ENCODE measurements around the gene RHAG.
"Not testable (repeated sequence)": the region's sequence is repeated elsewhere in the genome, so short reads cannot be mapped to it uniquely, and the experiment has no call there.

DNA sequence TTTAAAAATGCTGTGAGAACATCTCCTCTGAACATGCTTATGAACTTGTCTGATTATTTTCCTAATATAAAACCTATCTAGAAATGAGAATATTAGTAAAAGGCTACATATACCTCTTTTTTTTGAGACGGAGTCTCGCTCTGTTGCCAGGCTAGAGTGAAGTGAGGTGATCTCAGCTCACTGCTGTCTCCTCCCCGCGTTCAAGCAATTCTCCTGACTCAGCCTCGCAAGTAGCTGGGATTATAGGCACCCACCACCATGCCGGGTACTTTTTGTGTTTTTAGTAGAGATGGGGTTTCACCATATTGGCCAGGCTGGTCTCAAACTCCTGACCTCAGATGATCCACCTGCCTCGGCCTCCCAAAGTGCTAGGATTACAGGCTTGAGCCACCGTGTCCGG is 28.4 kb downstream of the RHAG start:
- TF ChIP-seq CREB1 (CRISPR knock-in tag; IDR thresholded peaks at IDR 0.05; ENCODE audit: low read depth); REST (IDR thresholded peaks at IDR 0.05; ENCODE audit: unreplicated experiment); EZH2 (IDR thresholded peaks at IDR 0.05; ENCODE audit: low read depth, unreplicated experiment); POLR2AphosphoS5 (IDR thresholded peaks at IDR 0.05; ENCODE audit: low read depth); EZH2phosphoT487 (IDR thresholded peaks at IDR 0.05; ENCODE audit: unreplicated experiment); JUNB (IDR thresholded peaks at IDR 0.05; ENCODE audit: unreplicated experiment); ZNF114 (CRISPR knock-in tag; IDR thresholded peaks at IDR 0.05); NANOG (IDR thresholded peaks at IDR 0.05; ENCODE audit: borderline replicate concordance): not testable (repeated sequence)
- TF ChIP-seq, protein P1, sequence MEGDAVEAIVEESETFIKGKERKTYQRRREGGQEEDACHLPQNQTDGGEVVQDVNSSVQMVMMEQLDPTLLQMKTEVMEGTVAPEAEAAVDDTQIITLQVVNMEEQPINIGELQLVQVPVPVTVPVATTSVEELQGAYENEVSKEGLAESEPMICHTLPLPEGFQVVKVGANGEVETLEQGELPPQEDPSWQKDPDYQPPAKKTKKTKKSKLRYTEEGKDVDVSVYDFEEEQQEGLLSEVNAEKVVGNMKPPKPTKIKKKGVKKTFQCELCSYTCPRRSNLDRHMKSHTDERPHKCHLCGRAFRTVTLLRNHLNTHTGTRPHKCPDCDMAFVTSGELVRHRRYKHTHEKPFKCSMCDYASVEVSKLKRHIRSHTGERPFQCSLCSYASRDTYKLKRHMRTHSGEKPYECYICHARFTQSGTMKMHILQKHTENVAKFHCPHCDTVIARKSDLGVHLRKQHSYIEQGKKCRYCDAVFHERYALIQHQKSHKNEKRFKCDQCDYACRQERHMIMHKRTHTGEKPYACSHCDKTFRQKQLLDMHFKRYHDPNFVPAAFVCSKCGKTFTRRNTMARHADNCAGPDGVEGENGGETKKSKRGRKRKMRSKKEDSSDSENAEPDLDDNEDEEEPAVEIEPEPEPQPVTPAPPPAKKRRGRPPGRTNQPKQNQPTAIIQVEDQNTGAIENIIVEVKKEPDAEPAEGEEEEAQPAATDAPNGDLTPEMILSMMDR (conservative IDR thresholded peaks at IDR 0.05; ENCODE audit: low read depth in 2 of 2) = not testable (repeated sequence)
- TF ChIP-seq, protein P2, sequence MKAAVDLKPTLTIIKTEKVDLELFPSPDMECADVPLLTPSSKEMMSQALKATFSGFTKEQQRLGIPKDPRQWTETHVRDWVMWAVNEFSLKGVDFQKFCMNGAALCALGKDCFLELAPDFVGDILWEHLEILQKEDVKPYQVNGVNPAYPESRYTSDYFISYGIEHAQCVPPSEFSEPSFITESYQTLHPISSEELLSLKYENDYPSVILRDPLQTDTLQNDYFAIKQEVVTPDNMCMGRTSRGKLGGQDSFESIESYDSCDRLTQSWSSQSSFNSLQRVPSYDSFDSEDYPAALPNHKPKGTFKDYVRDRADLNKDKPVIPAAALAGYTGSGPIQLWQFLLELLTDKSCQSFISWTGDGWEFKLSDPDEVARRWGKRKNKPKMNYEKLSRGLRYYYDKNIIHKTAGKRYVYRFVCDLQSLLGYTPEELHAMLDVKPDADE (IDR thresholded peaks at IDR 0.05) = not testable (repeated sequence)
- TF ChIP-seq, protein P3, sequence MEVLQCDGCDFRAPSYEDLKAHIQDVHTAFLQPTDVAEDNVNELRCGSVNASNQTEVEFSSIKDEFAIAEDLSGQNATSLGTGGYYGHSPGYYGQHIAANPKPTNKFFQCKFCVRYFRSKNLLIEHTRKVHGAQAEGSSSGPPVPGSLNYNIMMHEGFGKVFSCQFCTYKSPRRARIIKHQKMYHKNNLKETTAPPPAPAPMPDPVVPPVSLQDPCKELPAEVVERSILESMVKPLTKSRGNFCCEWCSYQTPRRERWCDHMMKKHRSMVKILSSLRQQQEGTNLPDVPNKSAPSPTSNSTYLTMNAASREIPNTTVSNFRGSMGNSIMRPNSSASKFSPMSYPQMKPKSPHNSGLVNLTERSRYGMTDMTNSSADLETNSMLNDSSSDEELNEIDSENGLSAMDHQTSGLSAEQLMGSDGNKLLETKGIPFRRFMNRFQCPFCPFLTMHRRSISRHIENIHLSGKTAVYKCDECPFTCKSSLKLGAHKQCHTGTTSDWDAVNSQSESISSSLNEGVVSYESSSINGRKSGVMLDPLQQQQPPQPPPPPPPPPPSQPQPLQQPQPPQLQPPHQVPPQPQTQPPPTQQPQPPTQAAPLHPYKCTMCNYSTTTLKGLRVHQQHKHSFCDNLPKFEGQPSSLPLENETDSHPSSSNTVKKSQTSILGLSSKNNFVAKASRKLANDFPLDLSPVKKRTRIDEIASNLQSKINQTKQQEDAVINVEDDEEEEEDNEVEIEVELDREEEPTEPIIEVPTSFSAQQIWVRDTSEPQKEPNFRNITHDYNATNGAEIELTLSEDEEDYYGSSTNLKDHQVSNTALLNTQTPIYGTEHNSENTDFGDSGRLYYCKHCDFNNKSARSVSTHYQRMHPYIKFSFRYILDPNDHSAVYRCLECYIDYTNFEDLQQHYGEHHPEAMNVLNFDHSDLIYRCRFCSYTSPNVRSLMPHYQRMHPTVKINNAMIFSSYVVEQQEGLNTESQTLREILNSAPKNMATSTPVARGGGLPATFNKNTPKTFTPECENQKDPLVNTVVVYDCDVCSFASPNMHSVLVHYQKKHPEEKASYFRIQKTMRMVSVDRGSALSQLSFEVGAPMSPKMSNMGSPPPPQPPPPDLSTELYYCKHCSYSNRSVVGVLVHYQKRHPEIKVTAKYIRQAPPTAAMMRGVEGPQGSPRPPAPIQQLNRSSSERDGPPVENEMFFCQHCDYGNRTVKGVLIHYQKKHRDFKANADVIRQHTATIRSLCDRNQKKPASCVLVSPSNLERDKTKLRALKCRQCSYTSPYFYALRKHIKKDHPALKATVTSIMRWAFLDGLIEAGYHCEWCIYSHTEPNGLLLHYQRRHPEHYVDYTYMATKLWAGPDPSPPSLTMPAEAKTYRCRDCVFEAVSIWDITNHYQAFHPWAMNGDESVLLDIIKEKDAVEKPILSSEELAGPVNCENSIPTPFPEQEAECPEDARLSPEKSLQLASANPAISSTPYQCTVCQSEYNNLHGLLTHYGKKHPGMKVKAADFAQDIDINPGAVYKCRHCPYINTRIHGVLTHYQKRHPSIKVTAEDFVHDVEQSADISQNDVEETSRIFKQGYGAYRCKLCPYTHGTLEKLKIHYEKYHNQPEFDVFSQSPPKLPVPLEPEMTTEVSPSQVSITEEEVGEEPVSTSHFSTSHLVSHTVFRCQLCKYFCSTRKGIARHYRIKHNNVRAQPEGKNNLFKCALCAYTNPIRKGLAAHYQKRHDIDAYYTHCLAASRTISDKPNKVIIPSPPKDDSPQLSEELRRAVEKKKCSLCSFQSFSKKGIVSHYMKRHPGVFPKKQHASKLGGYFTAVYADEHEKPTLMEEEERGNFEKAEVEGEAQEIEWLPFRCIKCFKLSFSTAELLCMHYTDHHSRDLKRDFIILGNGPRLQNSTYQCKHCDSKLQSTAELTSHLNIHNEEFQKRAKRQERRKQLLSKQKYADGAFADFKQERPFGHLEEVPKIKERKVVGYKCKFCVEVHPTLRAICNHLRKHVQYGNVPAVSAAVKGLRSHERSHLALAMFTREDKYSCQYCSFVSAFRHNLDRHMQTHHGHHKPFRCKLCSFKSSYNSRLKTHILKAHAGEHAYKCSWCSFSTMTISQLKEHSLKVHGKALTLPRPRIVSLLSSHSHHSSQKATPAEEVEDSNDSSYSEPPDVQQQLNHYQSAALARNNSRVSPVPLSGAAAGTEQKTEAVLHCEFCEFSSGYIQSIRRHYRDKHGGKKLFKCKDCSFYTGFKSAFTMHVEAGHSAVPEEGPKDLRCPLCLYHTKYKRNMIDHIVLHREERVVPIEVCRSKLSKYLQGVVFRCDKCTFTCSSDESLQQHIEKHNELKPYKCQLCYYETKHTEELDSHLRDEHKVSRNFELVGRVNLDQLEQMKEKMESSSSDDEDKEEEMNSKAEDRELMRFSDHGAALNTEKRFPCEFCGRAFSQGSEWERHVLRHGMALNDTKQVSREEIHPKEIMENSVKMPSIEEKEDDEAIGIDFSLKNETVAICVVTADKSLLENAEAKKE (CRISPR knock-in tag; IDR thresholded peaks at IDR 0.05) = not testable (repeated sequence)

Data from GM23338 (cell line).